Skeletal muscle tissue (tissue), 5 donors: ENCODE results near the gene ELOF1. TPM values are rescaled to one million over a fixed set of nuclear protein-coding genes. Genes with fewer than 3 reads are reported as not detected.

Source experiments
- H3K27ac ChIP-seq: one replicate; pipeline ENCODE4 v1.7.0; 2013; ENCODE audit warnings: mild to moderate bottlenecking, low read depth, low read length, inconsistent platforms
- H3K27me3 ChIP-seq, 3 donors: one replicate each; pipeline ENCODE4 v1.7.0; 2013; ENCODE audit warnings: low read length in 3 of 3; ENCODE audit not compliant: control insufficient read depth in 3 of 3, insufficient read depth in 3 of 3
- H3K36me3 ChIP-seq, 3 donors: one replicate each; pipeline ENCODE4 v1.7.0; 2013; ENCODE audit warnings: low read length in 3 of 3; ENCODE audit not compliant: control insufficient read depth in 3 of 3, insufficient read depth in 3 of 3
- H3K4me1 ChIP-seq, 3 donors: one replicate each; pipeline ENCODE4 v1.7.0; 2013; ENCODE audit warnings: low read length in 3 of 3, mild to moderate bottlenecking in 3 of 3; ENCODE audit not compliant: control insufficient read depth in 3 of 3, insufficient read depth in 3 of 3
- H3K4me3 ChIP-seq, 3 donors: one replicate each; pipeline ENCODE4 v1.7.0; 2013; ENCODE audit warnings: low read length in 3 of 3
- H3K9ac ChIP-seq, 3 donors: one replicate each; pipeline ENCODE4 v1.7.0; 2013; ENCODE audit warnings: low read length in 3 of 3, mild to moderate bottlenecking in 3 of 3, moderate library complexity in 2 of 3, low read depth in 1 of 3
- H3K9me3 ChIP-seq, 3 donors: one replicate each; pipeline ENCODE4 v1.7.0; 2013; ENCODE audit warnings: low read length in 3 of 3; ENCODE audit not compliant: control insufficient read depth in 3 of 3
- small RNA-seq: library from RNA; depleted of rRNA; stranded (forward); fragments of <200 nt; gene quantifications from one replicate; pipeline ENCODE3, GENCODE V24; 2014
- total RNA-seq: library from RNA; depleted of rRNA; stranded (reverse); fragments of >200 nt; gene quantifications from one replicate; pipeline ENCODE4 v1.2.3, GENCODE V29; 2014
- donor health status: Osteomylitis.

The ELOF1 gene
- total RNA-seq, 1 donor from 2014 or later = 16.2 TPM

GRCh38 chr19:11507370-11508078 is 51.5 kb downstream of the ELOF1 start:
- Histone ChIP-seq H3K4me3 (no peak overlapping the region), H3K9me3 (no peaks in the 10 kb centered on the region), H3K27me3 (no peaks in the 10 kb centered on the region), H3K9ac (no peak overlapping the region), H3K27ac (no peak overlapping the region), H3K36me3 (peaks cover 13 to 17% (median 14%) of the 10 kb centered on the region in 3 donors), H3K4me1 (peaks cover 6 to 11% (median 10%) of the 10 kb centered on the region in 3 donors)

GRCh38 chr19:11506967-11507366 is 52.1 kb downstream of the ELOF1 start:
- Histone ChIP-seq H3K9ac (no peak overlapping the region), H3K36me3 (peaks cover 8 to 14% (median 11%) of the 10 kb centered on the region in 3 donors), H3K27me3 (no peaks in the 10 kb centered on the region), H3K9me3 (no peaks in the 10 kb centered on the region), H3K4me3 (no peak overlapping the region), H3K4me1 (peaks cover 6 to 11% (median 10%) of the 10 kb centered on the region in 3 donors), H3K27ac (no peak overlapping the region)

GRCh38 chr19:11506101-11506555 is 52.9 kb downstream of the ELOF1 start:
- Histone ChIP-seq H3K9me3 (no peaks in the 10 kb centered on the region), H3K4me3 (peak overlapping the region; percentile 65 to 82 (median 80)), H3K27me3 (no peaks in the 10 kb centered on the region), H3K9ac (peak overlapping the region; percentile 29 to 76 (median 63)), H3K36me3 (peaks cover 5 to 10% (median 7%) of the 10 kb centered on the region in 3 donors), H3K4me1 (peaks cover 6 to 11% (median 10%) of the 10 kb centered on the region in 3 donors), H3K27ac (peak overlapping the region; percentile 96)

GRCh38 chr19:11505504-11506100 is 53.4 kb downstream of the ELOF1 start, which contains the start of gene ZNF653:
TSS of gene ZNF653 (minus strand) at chr19:11505839. CDS start at chr19:11505786, 53 bp downstream.
- no peaks in the 10 kb centered on the region for H3K9me3 ChIP-seq
- peak within 1 kb of the TSS; percentile 65 to 82 (median 80) for H3K4me3 ChIP-seq
- H3K27me3 ChIP-seq = no peaks in the 10 kb centered on the region
- H3K9ac ChIP-seq = peak within 1 kb of the TSS; percentile 74 to 83 (median 83)
- peaks cover 6 to 11% (median 10%) of the 10 kb centered on the region in 3 donors for H3K4me1 ChIP-seq
- peaks cover 2 to 7% (median 4%) of the 10 kb centered on the region in 3 donors for H3K36me3 ChIP-seq
- peak within 1 kb of the TSS; percentile 96 for H3K27ac ChIP-seq

- Histone ChIP-seq H3K4me3 (peak overlapping the region; percentile 65 to 82 (median 80)), H3K9ac (peak overlapping the region; percentile 74 to 83 (median 83)), H3K27me3 (no peaks in the 10 kb centered on the region), H3K9me3 (no peaks in the 10 kb centered on the region), H3K36me3 (peaks cover 0 to 3% (median 2%) of the 10 kb centered on the region in 3 donors), H3K27ac (peak overlapping the region; percentile 96), H3K4me1 (peaks cover 6 to 11% (median 10%) of the 10 kb centered on the region in 3 donors)
Measured at GRCh38 chr19:11505032-11505503, 54.0 kb downstream of the ELOF1 start.

- Histone ChIP-seq H3K27me3 (no peaks in the 10 kb centered on the region), H3K9me3 (no peaks in the 10 kb centered on the region), H3K36me3 (peaks cover 0 to 3% (median 2%) of the 10 kb centered on the region in 3 donors), H3K9ac (peak overlapping the region; percentile 68 to 83 (median 83)), H3K4me3 (peak overlapping the region; percentile 65 to 82 (median 80)), H3K4me1 (peaks cover 6 to 11% (median 10%) of the 10 kb centered on the region in 3 donors), H3K27ac (peak overlapping the region; percentile 96)
Measured at GRCh38 chr19:11504502-11505031, 54.5 kb downstream of the ELOF1 start.

Small RNAs within 50 kb of the gene (small RNA-seq; reads per million reads assigned to genes)
- gene RN7SL833P = 0.12 reads per million

Other genes with a start within 250 kb of the ELOF1 start
- 9.9 TPM for gene RAB3D, start 219.6 kb downstream of the ELOF1 start, total RNA-seq
- gene TMEM205, start 213.0 kb downstream of the ELOF1 start, total RNA-seq = 52.7 TPM
- gene CCDC159, start 212.7 kb downstream of the ELOF1 start, total RNA-seq = 7.8 TPM
- gene PLPPR2, start 203.8 kb downstream of the ELOF1 start, total RNA-seq = 4.7 TPM
- 0.52 TPM for gene SWSAP1, start 184.6 kb downstream of the ELOF1 start, total RNA-seq
- gene EPOR, start 174.9 kb downstream of the ELOF1 start, total RNA-seq = 2.1 TPM
- not detected for gene RGL3, start 139.9 kb downstream of the ELOF1 start, total RNA-seq
- gene ODAD3, start 124.1 kb downstream of the ELOF1 start, total RNA-seq = not detected
- 67.8 TPM for gene PRKCSH, start 123.6 kb downstream of the ELOF1 start, total RNA-seq
- gene ELAVL3, start 78.2 kb downstream of the ELOF1 start, total RNA-seq = not detected
- gene ZNF653, start 53.4 kb downstream of the ELOF1 start, total RNA-seq = 5.7 TPM
- gene ECSIT, start 30.1 kb downstream of the ELOF1 start, total RNA-seq = 43.8 TPM
- gene CNN1, start 20.4 kb downstream of the ELOF1 start, total RNA-seq = 28.7 TPM
- 3.7 TPM for gene ACP5, start 18.4 kb upstream of the ELOF1 start, total RNA-seq
- 30.8 TPM for gene ZNF627, start 38.3 kb upstream of the ELOF1 start, total RNA-seq
- 19.8 TPM for gene ZNF823, start 179.7 kb upstream of the ELOF1 start, total RNA-seq
- gene ZNF441, start 207.8 kb upstream of the ELOF1 start, total RNA-seq = 5.2 TPM
- gene ZNF491, start 239.3 kb upstream of the ELOF1 start, total RNA-seq = 7.8 TPM